Measurements from ENCODE around the gene CARD18. TPM values are rescaled to one million over a fixed set of nuclear protein-coding genes. Genes with fewer than 3 reads are reported as not detected.

The CARD18 gene
- polyA plus RNA-seq, 3 donors: not detected

Other genes with a start within 250 kb of the CARD18 start
- under 1 TPM; 0.54 to 0.78 (median 0.61) TPM for gene CASP12, start 241.3 kb downstream of the CARD18 start, polyA plus RNA-seq (ENCODE audit: insufficient read length in 3 of 3)
- gene CASP4, start 171.2 kb downstream of the CARD18 start, polyA plus RNA-seq (ENCODE audit: insufficient read length in 3 of 3): 10 to 100 TPM; 22.5 to 26.9 (median 23.1) TPM
- not detected for gene CASP5, start 116.6 kb downstream of the CARD18 start, polyA plus RNA-seq (ENCODE audit: insufficient read length in 3 of 3)
- 1 to 10 TPM; 4.7 to 5.7 (median 4.7) TPM for gene CASP1, start 104.6 kb downstream of the CARD18 start, polyA plus RNA-seq (ENCODE audit: insufficient read length in 3 of 3)
- gene CARD16, start 94.4 kb downstream of the CARD18 start, polyA plus RNA-seq (ENCODE audit: insufficient read length in 3 of 3): 1 to 10 TPM; 1.6 to 2.8 (median 1.9) TPM